BJ (cell line): ENCODE measurements around the gene NUDT8. TPM values are rescaled to one million over a fixed set of nuclear protein-coding genes. Genes with fewer than 3 reads are reported as not detected.

Experiments
- CTCF ChIA-PET: fragments of 350-600 bp; formaldehyde crosslinking; extraction: SDS; loops from one replicate; lab custom pipeline; 2021; ENCODE audit warnings: antibody characterized with exemption, inconsistent platforms; lab: Yijun Ruan, JAX
- POLR2A ChIA-PET: fragments of 300-600 bp; sonication (Branson Sonifier 250); formaldehyde crosslinking; extraction: SDS; loops from one replicate; lab custom pipeline; 2021; ENCODE audit warnings: antibody characterized with exemption; lab: Charles Lee
- DNase-seq: peaks from one replicate; pipeline ENCODE4 v3.0.0-alpha.2; 2011; ENCODE audit warnings: low read depth
- H3K27me3 ChIP-seq: 2 replicates; pipeline ENCODE4 v1.6.0; 2011; ENCODE audit warnings: low read length; ENCODE audit not compliant: control insufficient read depth, insufficient read depth
- H3K36me3 ChIP-seq: 2 replicates; pipeline ENCODE4 v1.5.1; 2011; ENCODE audit warnings: low read length; ENCODE audit not compliant: control insufficient read depth, insufficient read depth
- H3K4me3 ChIP-seq: 2 replicates; pipeline ENCODE4 v1.5.1; 2011; ENCODE audit warnings: low read depth, mild to moderate bottlenecking, control low read depth, low read length
- polyA plus RNA-seq: library from polyadenylated mRNA; depleted of rRNA; stranded (reverse); fragments of >200 nt; gene quantifications from 2 replicates; pipeline ENCODE4 v1.2.3, GENCODE V29; 2011; rRNA removed
- small RNA-seq: library from RNA; depleted of rRNA; stranded (forward); fragments of <200 nt; gene quantifications from one replicate; pipeline ENCODE3, GENCODE V24; 2012; ENCODE audit warnings: low replicate concordance, low read depth; ENCODE audit not compliant: insufficient read length
- TF ChIP-seq, protein P1 (sequence below): IDR thresholded peaks from 2 replicates; pipeline ENCODE4 v1.5.1; 2011; ENCODE audit warnings: low read depth, mild to moderate bottlenecking, control low read depth, inconsistent platforms, low read length, moderate library complexity; ENCODE audit not compliant: insufficient read depth

NUDT8 gene
- polyA plus RNA-seq, 1 experiment: 1.7 TPM

DNA sequence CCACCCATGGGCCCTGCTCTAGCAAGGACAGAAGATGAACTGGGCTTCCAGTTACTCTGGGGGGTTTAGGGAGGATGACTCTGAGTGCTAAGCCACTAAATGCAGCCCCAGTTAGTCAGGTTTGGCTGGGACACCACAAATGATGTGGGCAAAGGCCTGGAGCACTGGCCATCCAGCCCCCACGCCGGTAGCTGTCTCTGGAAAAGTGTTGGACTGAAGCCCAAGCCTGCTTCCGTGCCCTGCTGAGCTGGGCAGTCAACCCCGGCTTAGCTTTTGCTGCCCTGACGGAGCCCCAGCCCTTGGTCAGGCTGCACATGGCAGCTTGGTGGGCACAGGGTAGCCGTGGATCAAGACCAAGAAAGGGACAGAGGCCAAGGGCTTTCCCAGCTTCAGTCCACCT lies 51.8 kb downstream of the NUDT8 start:
- no peak for DNase-seq
- no peak overlapping the region for H3K4me3 ChIP-seq
- TF ChIP-seq, protein P1, sequence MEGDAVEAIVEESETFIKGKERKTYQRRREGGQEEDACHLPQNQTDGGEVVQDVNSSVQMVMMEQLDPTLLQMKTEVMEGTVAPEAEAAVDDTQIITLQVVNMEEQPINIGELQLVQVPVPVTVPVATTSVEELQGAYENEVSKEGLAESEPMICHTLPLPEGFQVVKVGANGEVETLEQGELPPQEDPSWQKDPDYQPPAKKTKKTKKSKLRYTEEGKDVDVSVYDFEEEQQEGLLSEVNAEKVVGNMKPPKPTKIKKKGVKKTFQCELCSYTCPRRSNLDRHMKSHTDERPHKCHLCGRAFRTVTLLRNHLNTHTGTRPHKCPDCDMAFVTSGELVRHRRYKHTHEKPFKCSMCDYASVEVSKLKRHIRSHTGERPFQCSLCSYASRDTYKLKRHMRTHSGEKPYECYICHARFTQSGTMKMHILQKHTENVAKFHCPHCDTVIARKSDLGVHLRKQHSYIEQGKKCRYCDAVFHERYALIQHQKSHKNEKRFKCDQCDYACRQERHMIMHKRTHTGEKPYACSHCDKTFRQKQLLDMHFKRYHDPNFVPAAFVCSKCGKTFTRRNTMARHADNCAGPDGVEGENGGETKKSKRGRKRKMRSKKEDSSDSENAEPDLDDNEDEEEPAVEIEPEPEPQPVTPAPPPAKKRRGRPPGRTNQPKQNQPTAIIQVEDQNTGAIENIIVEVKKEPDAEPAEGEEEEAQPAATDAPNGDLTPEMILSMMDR: no peak
- ChIA-PET CTCF (interaction anchor here (1.2 to 2.1 kb wide), 3 partner anchors 9 to 52 kb away, joined by 3 to 9 read pairs (median 5); partner anchors contain the start of gene NUDT8), POLR2A (no interaction called here)
- H3K36me3 ChIP-seq: no peaks in the 10 kb centered on the region
- peaks cover 21% of the 10 kb centered on the region for H3K27me3 ChIP-seq

Small RNA genes lying within 50 kb of the gene (small RNA-seq; reads per million reads assigned to genes)
- gene AP003385.3: not detected

Other genes with a start within 250 kb of the NUDT8 start
- 5.9 and 10.7 TPM in 2 replicates for gene RAD9A, start 238.0 kb downstream of the NUDT8 start, polyA plus RNA-seq
- 146 and 233 TPM in 2 replicates for gene PPP1CA, start 228.1 kb downstream of the NUDT8 start, polyA plus RNA-seq
- not detected in 2 replicates for gene TBC1D10C, start 225.9 kb downstream of the NUDT8 start, polyA plus RNA-seq
- 0.07 and 0.12 TPM in 2 replicates for gene CARNS1, start 214.3 kb downstream of the NUDT8 start, polyA plus RNA-seq
- 42.9 and 59.9 TPM in 2 replicates for gene RPS6KB2, start 201.4 kb downstream of the NUDT8 start, polyA plus RNA-seq
- gene PTPRCAP, start 192.3 kb downstream of the NUDT8 start, polyA plus RNA-seq: 0.27 and 0.43 TPM in 2 replicates
- gene CORO1B, start 186.5 kb downstream of the NUDT8 start, polyA plus RNA-seq: 86.5 and 158 TPM in 2 replicates
- not detected in 2 replicates for gene GPR152, start 177.2 kb downstream of the NUDT8 start, polyA plus RNA-seq
- gene CABP4, start 174.6 kb downstream of the NUDT8 start, polyA plus RNA-seq: not detected in 2 replicates
- 30.6 and 31.7 TPM in 2 replicates for gene TMEM134, start 160.7 kb downstream of the NUDT8 start, polyA plus RNA-seq
- 69.9 and 133 TPM in 2 replicates for gene AIP, start 146.9 kb downstream of the NUDT8 start, polyA plus RNA-seq
- gene PITPNM1, start 124.6 kb downstream of the NUDT8 start, polyA plus RNA-seq: 8.0 and 14.4 TPM in 2 replicates
- gene CDK2AP2, start 121.8 kb downstream of the NUDT8 start, polyA plus RNA-seq: 15.4 and 30.4 TPM in 2 replicates
- gene CABP2, start 106.5 kb downstream of the NUDT8 start, polyA plus RNA-seq: not detected in 2 replicates
- gene GSTP1, start 46.1 kb downstream of the NUDT8 start, polyA plus RNA-seq: 679 and 883 TPM in 2 replicates
- 97.9 and 149 TPM in 2 replicates for gene NDUFV1, start 23.0 kb downstream of the NUDT8 start, polyA plus RNA-seq
- not detected in 2 replicates for gene TBX10, start 9.8 kb upstream of the NUDT8 start, polyA plus RNA-seq
- gene ACY3, start 20.8 kb upstream of the NUDT8 start, polyA plus RNA-seq: not detected in 2 replicates
- gene ALDH3B2, start 44.7 kb upstream of the NUDT8 start, polyA plus RNA-seq: not detected in 2 replicates